ENCODE data around the gene PLK5.

PLK5 gene

DNA sequence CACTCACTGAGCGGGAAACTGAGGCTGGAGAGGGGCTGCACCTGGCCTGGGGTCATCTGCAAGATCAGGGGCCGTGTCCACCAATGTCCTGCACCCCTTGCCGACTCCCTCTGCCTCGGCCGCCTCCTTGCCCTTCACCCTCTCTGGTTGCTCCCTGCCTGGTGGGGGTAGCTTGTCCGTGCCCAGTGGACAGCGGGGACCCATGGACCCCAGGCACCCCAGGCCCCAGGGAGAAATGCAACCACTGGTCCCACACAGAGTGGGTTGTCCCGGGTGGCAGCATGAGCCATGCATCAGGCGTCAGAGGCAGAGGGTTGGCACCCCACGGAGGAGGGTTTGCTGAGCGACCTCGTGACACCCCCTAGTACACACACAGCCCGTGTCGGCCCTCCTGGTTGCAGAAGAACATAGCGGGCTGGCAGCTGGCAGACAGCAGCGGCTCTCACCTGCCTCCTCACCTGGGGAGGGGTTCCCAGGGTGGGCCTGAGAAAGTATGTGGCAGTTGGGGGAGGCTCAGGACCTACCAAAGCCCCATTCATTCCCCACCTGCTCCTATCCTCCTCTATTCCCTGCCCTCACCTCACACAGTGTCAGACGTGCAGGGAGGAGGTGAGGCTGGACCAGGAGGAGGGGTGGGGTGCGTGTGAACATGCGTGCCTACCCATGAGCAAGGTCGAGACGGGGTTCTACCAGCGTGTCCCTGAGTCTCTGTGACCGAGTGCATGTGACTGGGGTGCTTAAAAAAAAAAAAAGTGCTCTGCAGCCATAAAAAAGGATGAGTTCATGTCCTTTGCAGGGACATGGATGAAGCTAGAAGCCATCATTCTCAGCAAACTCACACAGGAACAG is 19.7 kb upstream of the PLK5 start:
- peak overlapping the region; percentile 17; the same call in 1 of the 2 replicates for H3K27ac ChIP-seq
- ChIA-PET CTCF (interaction anchor here (0.7 to 1.1 kb wide), 2 partner anchors 42 to 195 kb away, joined by 3 read pairs; no protein-coding TSS in a partner anchor), POLR2A (ENCODE audit: low non-redundant PET) (no interaction called here)
- no peak for DNase-seq (ENCODE audit: low spot score)
- TF ChIP-seq, protein P1, sequence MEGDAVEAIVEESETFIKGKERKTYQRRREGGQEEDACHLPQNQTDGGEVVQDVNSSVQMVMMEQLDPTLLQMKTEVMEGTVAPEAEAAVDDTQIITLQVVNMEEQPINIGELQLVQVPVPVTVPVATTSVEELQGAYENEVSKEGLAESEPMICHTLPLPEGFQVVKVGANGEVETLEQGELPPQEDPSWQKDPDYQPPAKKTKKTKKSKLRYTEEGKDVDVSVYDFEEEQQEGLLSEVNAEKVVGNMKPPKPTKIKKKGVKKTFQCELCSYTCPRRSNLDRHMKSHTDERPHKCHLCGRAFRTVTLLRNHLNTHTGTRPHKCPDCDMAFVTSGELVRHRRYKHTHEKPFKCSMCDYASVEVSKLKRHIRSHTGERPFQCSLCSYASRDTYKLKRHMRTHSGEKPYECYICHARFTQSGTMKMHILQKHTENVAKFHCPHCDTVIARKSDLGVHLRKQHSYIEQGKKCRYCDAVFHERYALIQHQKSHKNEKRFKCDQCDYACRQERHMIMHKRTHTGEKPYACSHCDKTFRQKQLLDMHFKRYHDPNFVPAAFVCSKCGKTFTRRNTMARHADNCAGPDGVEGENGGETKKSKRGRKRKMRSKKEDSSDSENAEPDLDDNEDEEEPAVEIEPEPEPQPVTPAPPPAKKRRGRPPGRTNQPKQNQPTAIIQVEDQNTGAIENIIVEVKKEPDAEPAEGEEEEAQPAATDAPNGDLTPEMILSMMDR (conservative IDR thresholded peaks at IDR 0.05; ENCODE audit: low read depth), result no peak

DNA sequence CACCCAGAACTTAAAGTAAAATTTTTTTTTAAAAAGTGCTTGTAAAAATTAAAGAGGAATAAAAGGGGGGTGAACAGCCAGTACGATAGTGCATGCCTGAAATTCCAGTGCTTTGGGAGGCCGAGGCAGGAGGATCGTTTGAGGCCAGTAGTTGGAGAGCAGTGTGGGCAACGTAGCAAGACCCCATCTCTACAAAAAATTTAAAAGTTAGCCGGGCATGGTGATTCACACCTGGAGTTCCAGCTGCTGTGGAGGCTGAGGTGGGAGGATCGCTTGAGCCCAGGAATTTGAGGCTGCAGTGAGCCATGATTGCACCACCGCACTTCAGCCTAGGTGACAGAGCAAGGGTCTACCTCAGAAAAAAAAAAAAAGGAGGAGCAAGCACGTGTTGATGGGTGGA is 18.9 kb upstream of the PLK5 start:
- POLR2A ChIA-PET (ENCODE audit: low non-redundant PET), result no interaction called here
- H3K27ac ChIP-seq, result no peak overlapping the region
- CTCF ChIA-PET, result interaction anchor here (0.7 to 1.1 kb wide), 2 partner anchors 41 to 196 kb away, joined by 3 read pairs; no protein-coding TSS in a partner anchor
- TF ChIP-seq, protein P1 (conservative IDR thresholded peaks at IDR 0.05; ENCODE audit: low read depth), result no peak
- DNase-seq (ENCODE audit: low spot score), result no peak

DNA sequence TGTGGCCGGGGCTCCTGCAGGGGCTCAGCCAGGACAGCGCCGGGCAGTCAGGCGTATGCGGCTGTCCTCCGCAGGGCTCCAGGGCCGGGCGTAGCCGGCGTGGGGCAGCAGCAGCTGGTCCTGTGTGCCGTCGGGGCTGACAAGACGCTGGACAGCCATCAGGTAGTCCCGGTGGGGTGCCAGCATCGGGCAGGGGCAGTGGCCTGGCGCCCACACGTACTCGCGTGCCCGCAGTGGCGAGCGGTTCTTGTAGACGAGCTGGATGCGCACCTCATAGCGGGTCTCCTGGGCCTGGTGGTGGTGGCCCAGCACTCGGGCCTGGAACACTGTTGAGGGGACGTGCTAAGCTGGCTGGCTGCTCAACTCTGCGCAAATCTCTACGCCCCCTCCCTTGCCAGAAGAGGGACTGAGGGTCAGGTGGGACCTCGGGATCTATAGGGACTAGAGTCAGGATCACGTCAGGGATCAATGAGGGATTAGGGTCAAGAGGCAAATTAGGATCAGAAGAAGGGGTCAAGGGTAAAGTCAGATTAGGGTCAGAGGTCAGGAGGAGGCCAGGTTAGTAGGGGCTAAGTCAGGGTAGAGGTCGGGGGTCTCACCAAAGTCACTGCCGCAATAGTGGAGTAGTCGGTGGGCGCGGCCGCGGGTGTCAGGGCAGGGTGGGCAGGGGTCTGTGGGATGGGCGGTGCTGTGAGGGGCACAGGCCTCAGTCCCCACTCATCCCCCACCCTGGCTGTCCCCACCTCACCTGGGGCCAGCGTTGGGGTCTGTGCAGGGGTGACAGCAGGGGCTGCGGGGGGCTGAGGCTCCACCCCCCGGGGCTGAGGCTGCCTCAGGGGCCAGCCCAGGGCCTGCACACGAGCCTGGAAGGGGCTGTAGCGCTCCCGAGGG is 17.6 kb upstream of the PLK5 start:
- DNase-seq (ENCODE audit: low spot score), result no peak
- ChIA-PET POLR2A (ENCODE audit: low non-redundant PET) (interaction anchor here (0.6 kb wide), 1 partner anchor 9 kb away, joined by 3 read pairs; no protein-coding TSS in a partner anchor), CTCF (interaction anchor here (0.6 kb wide), 1 partner anchor 27 kb away, joined by 3 read pairs; no protein-coding TSS in a partner anchor)
- TF ChIP-seq, protein P1 (conservative IDR thresholded peaks at IDR 0.05; ENCODE audit: low read depth), result no peak
- peak overlapping the region; percentile 90 for H3K27ac ChIP-seq

DNA sequence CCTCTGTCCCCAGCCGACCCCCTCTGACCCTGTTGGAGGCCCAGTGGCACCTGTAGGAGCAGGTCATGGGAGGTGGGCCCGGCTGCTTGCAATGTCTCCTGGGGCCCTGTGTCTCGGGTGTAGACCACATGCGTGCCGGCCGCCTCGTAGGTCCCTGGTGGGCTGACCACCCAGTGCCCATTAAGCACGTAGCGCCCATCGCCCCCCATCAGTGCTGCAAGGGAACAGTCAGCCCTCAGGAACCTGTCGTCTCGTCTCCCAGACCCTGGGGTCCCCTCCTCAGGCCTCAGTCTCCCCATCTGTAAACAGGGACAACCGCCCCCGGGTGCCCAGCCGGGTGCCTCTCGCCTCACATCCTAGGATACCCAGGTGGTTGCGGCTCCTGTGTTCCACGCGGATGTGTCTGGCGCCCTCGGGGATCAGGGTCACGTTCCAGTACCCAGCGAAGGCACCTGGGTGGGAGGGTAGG is 16.7 kb upstream of the PLK5 start:
- no peak for DNase-seq (ENCODE audit: low spot score)
- TF ChIP-seq, protein P1 (conservative IDR thresholded peaks at IDR 0.05; ENCODE audit: low read depth), result no peak
- peak overlapping the region; percentile 90 for H3K27ac ChIP-seq
- ChIA-PET POLR2A (ENCODE audit: low non-redundant PET) (no interaction called here), CTCF (no interaction called here)

DNA sequence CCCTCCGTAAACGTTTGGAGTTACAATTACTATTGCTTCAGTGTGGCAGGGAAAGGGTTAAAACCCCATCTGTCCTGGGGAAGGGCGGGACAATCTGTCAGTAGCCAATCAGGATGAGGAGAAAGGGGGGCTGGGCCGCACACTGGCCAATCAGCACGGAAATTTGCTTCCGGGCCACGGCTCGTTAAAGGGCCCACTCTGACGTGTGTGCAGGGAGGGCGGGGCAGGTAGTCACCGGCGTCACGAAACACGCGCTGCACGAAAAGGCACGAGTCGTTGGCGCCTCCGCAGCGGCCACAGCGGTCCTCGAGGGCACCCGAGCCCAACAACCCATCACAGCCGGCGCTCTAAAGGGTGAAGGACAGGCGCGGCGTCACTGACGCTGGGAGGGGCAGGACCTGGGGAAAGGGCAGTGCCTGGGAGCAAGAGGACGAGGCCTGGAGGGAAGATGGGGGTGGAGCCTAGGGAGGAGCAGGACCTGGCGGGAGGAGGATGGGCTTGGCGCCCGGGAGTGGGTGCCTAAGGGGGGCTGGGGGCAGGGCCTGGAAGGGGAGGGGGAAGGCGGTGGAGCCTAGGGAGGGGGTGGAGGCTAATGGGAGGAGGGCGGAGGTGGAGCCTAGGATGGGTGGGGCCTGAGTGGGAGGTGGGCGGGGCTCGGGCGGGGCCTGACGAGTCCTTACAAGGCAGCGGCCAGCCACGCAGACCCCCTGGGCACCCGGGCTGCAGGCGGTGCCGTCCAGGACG is 15.9 kb upstream of the PLK5 start:
- ChIA-PET CTCF (no interaction called here), POLR2A (ENCODE audit: low non-redundant PET) (interaction anchor here (0.5 kb wide), 1 partner anchor 45 kb away, joined by 3 read pairs; no protein-coding TSS in a partner anchor)
- peak; percentile 100 for DNase-seq (ENCODE audit: low spot score)
- H3K27ac ChIP-seq, result peak overlapping the region; percentile 90
- TF ChIP-seq, protein P1 (conservative IDR thresholded peaks at IDR 0.05; ENCODE audit: low read depth), result no peak

Measured in RWPE1 (cell line).